T-helper 1 cell (primary cell): ENCODE measurements around the gene UGT1A6.

ENCODE experiments used
- DNase-seq, 5 donors: peaks; one replicate each; pipeline ENCODE4 v3.0.0-alpha.2; 2012 to 2020

UGT1A6 gene

GRCh38 chr2:233772153-233772552 lies 79.5 kb downstream of the UGT1A6 start:
- DNase-seq: no peak

- DNase-seq: no peak
Measured at GRCh38 chr2:233772583-233772982, 79.9 kb downstream of the UGT1A6 start.

- DNase-seq: no peak
Measured at GRCh38 chr2:233773854-233774253, 81.2 kb downstream of the UGT1A6 start.

- no peak for DNase-seq
Measured at GRCh38 chr2:233775414-233775813, 82.7 kb downstream of the UGT1A6 start.

GRCh38 chr2:233778030-233778429 lies 85.3 kb downstream of the UGT1A6 start, which contains the start of gene MROH2A:
Gene MROH2A (plus strand): TSS chr2:233778330. CDS start chr2:233779359, 1,029 bp downstream.
- no peak for DNase-seq

- DNase-seq: no peak
Measured at GRCh38 chr2:233779722-233780121, 87.0 kb downstream of the UGT1A6 start.

GRCh38 chr2:233780771-233781170 lies 88.1 kb downstream of the UGT1A6 start:
- no peak for DNase-seq

GRCh38 chr2:233789554-233789953 lies 96.9 kb downstream of the UGT1A6 start:
- DNase-seq: no peak

- DNase-seq: no peak
Measured at GRCh38 chr2:233791151-233791882, 98.6 kb downstream of the UGT1A6 start.

GRCh38 chr2:233791883-233792329 lies 99.2 kb downstream of the UGT1A6 start:
- DNase-seq: no peak

- DNase-seq: no peak
Measured at GRCh38 chr2:233792720-233793119, 100.0 kb downstream of the UGT1A6 start.

GRCh38 chr2:233793465-233794127 lies 100.9 kb downstream of the UGT1A6 start:
- DNase-seq: no peak

- DNase-seq: no peak
Measured at GRCh38 chr2:233794128-233794658, 101.5 kb downstream of the UGT1A6 start.

GRCh38 chr2:233795735-233796171 lies 103.1 kb downstream of the UGT1A6 start:
- DNase-seq: no peak

- DNase-seq: no peak
Measured at GRCh38 chr2:233796254-233796653, 103.6 kb downstream of the UGT1A6 start.

GRCh38 chr2:233798335-233799086 lies 105.8 kb downstream of the UGT1A6 start:
- no peak for DNase-seq

- DNase-seq: no peak
Measured at GRCh38 chr2:233799087-233799665, 106.5 kb downstream of the UGT1A6 start.

GRCh38 chr2:233799716-233800115 lies 107.0 kb downstream of the UGT1A6 start:
- DNase-seq: no peak

GRCh38 chr2:233800208-233800607 lies 107.5 kb downstream of the UGT1A6 start:
- DNase-seq: no peak

GRCh38 chr2:233801357-233802131 lies 108.9 kb downstream of the UGT1A6 start:
- no peak for DNase-seq

- no peak for DNase-seq
Measured at GRCh38 chr2:233802132-233802815, 109.6 kb downstream of the UGT1A6 start.
